Activated effector memory CD4-positive, alpha-beta T cell treated with Interleukin-2 at 50 U/mL for 16 hours (primary cell): Measurements from ENCODE around the gene ALX3.
A peak's percentile ranks its signal among the peaks of the same experiment; 100 is the strongest.

Experiments
- DNase-seq: peaks from one replicate; pipeline ENCODE4 v3.0.0-alpha.2; 2020

ALX3 gene

DNA sequence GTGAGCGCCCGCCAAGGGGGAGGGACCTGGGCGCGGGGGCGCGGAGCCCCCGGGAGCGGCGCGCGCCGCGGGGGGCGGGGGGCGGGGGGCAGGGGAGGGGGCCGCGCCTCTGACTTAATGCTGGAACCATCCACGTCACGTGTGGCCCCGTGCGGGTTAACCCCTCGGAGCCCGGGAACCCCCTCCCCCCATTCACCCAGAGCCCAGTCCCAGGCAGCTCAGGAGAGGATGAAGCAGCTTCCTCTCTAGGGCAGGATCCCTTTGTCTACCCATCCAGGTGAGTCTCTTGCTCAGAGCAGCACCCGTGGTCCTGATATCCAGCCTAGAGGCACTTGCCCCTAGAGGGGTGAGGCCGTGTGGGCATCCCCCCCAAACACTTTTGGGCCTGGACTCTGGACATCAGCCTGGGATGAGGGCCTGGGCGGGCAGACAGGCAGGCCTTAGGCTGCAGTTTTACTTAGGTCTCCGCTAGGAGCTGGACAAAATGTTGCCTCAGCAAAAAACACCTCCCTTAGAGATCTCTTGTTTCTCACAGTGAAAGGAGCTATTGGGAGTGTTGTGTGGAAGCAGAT is at the start of gene ALX3:
Gene ALX3 (minus strand): TSS at position 2 of the 572 bp plus-strand sequence. CDS start 60 bp downstream, outside the sequence.
- DNase-seq = no peak

DNA sequence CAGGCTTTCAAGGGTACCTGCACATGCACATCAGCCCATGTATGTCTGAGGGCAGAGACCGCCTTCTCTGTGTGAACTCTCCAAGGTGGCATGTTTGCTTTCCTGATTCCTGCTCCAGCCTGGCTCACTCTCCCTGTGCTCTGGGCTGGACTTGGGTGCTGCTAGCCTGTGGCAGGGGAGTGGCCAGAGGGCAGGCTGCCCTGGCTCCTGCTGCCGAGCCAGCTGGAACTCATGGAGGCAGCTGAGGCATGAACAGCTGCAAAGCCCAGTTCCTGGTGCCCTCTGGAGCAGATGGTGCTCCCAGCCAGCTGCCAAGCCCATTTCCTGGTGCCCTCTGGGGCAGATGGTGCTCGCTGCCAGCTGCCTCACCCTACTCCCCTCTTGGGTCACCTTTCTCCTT is 49.4 kb upstream of the ALX3 start:
- DNase-seq = no peak

DNA sequence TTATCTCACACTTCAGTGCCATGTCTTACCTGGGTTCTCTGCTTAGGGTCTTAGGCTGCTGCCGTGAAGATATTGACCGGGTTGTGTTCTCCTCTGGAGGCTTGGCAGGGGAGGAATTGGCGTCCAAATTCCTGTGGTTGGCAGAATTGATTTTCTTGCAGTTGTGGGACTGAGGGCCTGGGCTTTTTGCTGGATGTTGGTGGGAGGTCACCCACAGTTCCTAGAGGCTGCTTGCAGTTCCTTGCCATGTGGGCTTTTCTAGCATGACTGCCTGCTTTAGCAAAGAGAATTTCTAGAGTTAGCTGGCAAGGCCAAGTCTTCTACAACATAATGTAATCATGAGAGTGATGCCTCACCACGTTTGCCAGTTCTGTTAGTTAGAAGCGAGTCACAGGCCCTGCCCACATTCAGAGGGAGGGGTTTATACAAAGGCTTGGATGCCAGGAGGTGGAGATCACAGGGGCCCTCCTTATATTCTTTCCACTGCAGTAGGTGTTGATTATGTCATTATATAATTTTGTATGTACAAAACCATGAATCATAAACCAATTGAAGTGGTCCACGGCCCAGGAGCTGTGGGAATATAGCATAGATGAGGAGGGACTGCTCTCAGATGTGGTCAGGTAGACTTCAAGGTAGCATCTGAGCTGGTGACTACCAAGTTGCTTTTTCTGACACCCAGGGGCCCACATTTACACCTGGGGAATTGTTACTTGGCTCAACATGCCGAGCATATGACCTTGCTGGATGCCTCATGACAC is 48.3 kb upstream of the ALX3 start:
- DNase-seq = no peak

DNA sequence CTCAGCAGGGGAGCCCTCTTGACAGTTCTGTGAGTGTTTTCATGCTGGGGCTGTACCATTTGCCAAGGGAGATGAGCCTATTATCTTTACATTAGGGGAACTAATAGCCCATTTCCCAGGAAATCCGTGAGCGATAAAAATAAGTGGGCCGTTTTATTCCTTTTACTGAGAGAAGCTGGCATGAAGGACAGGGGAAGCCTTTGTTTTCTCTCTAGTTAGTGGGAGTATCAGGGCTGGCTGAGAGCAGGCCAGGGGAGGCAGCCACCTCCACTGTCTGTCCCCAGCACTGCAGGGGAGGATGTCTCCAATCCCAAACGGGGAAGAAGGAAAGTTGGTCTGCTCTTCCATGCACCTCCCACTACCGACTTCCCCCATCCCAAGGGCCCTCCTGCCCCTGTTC is 44.3 kb upstream of the ALX3 start:
- no peak for DNase-seq

DNA sequence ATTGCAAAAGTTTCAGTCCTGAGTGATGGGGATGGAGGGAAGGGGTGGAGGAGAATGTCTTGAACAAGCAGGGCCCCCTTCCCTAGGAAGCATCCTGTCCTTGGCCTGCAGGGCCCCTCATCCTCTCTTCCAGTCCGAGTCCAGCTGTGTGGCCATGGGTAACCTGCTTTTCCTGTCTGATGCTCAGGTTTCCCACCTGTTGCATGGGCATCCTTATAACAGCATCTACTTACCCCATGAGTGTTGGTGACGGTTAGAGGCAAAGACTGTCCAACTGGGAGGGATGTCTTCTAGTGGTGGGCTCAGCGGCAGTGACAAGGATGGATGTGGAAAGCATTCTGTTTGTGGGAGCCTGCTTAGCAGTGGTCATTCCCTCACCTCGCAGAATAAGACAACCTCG is 43.7 kb upstream of the ALX3 start:
- DNase-seq = no peak

DNA sequence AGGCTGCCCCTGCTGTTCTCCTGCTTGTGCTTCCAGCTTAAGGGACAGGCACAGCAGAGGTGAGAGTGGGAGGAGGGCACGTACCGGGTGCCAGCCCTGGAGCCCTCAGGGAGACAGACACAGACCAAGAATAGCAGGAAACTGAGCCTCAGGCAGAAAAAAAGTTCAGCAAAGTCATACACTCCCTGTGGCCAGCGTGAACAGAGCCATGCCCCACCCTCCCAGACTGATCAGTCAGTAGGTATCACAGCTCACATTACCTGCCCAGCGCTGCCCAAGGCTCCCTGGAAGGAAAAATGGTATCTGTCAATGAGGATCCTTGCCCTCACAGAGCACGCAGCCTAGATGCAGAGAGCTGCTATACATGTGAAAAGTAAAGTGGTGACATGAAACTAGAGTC is 43.1 kb upstream of the ALX3 start:
- no peak for DNase-seq

DNA sequence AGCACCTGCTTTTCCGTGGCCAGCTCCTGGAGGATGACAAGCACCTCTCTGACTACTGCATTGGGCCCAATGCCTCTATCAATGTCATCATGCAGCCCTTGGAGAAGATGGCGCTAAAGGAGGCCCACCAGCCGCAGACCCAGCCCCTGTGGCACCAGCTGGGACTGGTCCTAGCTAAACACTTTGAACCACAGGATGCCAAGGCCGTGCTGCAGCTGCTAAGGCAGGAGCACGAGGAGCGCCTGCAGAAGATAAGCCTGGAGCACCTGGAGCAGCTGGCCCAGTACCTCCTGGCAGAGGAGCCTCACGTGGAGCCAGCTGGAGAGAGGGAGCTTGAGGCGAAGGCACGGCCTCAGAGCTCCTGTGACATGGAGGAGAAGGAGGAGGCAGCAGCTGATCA is 42.2 kb upstream of the ALX3 start:
- no peak for DNase-seq

DNA sequence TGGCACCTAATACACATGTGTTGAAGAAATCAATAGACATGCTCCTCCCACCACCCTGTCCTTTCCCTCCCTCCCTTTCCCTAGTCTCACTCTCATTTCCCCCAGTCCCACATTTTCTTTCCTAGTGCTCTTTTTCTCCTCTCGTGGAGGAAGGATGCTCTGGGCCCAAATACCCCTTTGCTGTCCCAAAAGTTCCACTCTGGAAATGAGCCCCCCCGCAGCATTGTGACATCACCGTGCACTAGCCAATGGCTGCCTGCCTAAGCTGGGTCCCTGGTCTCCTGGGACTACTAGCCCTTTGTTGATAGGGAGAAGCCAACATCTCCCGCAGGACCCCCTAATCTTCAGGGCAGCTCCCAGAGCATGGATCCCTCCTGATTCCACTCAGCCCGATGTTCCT is 41.7 kb upstream of the ALX3 start, which contains the start of gene UBL4B:
Gene UBL4B (plus strand): TSS at position 301 of the 400 bp plus-strand sequence. CDS start 92 bp downstream, at position 393.
- DNase-seq = no peak

DNA sequence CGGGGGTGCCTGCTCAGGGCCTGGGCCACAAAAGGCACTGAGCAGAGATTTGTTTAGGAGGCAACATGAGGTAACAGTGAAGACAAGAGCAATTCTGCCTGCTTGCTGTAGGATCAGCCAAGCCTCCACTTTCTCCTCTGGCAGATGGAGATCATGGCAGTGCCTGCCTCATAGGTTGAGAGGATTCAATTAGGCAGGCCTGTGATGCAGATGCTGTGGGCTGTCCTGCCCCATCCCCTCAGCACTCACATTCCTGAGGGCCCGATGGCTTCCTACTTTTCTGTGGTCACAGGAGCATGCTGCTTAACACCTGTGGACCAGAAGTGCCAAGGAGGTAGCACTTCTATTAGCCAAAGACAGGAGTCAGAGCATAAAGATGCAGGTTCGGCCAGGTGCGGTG is 40.6 kb upstream of the ALX3 start:
- no peak for DNase-seq

DNA sequence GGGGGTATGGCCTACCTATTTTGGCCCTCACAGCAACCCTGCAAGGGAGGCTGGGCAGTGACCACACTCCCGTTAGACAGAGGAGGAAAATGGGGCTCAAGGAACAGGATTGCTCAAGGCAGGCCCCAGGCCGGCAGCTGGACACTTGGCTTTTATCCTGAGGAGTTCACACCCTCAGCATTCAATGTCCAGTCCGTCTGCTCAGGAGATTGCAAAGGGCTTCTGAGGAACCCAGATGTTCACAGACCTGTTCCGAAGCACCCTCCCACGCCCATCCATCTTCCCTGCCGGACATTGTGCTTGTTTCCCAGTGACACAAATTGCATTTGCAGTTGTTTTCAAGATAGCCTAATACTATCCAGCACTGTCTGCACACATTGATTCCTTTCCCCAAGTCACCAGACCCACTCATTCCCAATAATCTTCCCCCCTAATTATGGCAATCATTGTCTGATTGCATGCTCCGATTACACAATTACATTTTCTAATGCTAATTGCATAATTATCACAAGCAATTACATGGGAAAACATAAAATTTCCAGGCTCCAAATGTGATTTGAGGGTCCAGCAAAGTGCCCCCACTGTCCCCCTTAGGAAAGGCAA is 37.5 kb upstream of the ALX3 start:
- no peak for DNase-seq

DNA sequence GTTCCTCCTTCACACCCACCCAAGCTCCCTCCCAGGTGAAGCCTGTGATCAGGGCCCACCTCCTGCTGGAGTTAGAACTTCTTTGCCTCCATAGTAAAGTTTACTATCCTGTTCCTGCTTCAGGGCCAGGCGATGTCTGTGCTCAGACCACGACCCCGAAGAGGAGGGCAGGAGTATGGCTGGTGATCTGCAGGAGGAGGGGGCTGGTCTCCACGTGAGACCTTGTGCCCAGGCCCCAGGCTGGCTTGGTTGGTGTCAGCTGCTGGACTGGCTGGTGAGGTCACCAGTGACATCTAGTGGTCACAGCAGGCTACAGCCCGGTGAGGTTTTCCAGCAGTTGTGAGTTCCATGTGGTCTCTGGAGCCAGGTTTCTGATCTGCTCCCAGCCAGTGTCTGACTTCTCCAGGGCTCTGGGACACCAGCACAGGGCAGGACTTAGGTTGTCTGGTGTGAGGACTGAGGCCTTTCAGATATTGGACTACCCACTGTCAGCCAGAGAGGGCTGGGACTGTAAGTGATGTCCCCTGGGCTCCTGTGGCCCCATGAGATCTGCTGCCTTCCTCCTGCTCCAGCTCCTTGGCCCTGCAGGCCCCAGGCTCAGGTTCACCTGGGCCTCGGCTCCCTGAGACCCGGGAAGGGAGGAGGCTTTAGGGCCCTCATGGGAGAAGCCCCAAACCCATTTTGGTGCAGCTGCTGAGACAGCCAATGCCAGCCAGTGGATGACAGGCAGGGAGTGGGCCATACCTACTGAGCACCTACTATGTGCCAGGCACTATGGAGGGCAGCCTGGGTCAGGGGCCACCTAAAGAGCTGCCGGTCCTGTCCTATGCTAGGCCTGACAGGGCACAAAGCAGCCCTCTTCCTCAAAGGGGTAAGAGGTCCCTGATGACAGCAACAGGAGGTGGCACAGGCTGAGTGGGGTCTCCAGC is 35.8 kb upstream of the ALX3 start:
- peak; percentile 26 for DNase-seq

DNA sequence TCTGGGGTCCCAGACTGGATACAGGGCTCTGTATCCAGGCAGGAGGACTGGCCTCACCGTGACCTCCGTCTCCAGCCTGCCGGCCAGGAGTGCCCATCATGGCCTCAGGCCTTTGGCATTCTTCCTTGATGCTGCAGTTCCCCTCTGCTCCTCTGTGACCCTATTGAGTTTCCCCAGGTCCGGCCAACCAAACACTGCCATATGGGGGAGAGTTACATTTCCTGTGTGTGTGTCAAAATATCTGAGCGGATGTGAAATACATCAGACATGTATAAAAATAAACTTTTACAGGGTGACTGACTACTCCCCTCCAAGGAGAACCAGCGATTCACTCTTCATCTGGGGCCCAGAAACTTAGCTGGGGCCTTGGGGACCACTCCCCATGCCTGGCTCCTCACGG is 31.6 kb upstream of the ALX3 start:
- DNase-seq = no peak

DNA sequence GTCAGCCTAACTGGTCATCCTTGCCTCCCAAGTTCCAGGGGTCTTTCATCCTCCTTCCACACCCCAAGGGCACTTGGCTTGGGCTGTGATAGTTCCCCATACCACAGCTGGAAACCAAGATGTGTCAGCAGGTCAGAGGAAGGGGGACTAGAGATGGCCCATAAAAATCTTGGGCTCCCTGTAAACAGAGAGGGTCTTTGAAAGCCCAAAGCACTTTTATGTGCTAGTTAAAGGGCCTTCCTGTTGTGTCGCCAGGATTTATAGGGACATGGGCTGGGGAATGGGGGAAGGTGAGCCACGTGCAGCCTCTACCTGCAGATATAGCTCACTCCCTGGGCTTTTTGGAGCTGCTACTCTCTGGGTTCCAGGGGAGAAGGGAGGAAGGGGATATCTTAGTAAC is 29.9 kb upstream of the ALX3 start:
- no peak for DNase-seq

DNA sequence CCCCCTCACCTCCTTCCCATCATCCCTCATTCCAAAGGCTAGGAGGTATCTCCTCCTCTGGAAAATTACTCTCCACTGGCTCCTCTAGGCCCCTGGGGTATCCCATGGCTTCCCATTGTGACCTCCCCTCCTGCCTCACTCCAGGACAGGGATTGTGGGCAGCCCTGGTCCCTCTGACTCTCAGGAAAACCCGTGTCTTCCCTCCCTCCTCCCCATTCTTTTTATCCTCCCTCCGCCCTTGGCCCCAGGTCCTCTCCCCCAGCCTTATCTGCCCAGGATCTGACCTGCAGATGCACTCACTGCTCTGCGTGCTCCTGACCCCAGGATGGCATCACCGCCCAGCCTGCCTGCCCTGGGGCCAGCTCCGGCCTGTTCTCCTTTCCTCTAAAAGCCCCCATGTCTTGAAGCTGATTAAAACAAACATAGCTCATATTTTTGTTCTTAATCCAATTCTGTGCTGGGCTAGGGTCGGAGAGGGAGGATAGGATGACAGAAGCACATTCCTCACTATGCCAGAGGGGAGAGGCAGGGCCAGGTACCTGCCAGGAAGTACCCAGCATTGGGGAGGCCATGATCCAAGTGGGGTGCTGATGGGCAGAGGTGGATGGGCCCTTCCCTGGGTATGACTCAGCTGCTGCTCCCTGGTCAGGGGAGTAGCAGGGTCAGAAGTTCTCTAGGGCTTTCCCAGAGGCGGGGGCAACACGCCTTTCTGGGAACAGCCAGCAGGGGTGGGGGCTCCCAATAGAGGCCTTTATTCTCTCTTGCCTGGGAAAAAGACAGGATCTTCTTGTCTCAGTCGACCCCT is 28.0 kb upstream of the ALX3 start:
- DNase-seq = no peak

DNA sequence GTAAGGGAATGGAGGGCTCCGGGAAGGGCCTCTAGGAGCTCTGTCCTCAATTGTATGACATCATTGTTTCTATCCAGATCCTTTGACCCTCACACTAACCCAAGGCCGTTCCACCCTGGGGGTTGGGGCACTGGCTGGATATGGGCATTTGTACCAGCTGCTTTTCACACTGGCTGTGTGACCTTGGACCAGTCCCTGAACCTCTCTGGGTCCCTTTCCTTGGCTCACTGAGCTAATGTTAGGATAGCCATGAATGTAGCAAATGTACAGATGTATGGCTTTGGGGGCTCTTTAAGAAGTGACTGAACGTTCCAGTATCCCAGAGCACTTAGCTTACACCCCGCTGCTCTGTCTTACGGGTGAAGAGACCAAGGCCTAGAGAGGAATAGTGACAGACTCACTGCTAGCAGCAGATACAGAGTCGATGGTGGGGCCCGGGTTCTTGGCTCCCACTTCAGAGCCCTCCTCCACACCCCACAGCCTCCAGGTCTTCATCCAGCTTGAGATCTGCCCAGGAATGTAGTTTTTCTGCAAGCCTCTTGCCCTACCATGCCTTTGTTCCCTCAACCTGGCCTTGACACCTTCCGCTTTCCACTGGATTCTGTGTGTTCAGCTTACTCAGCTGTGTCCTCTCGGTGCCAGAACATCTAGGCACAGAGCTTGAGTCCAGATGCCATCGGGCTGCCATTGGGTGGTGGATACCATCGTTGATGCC is 27.2 kb upstream of the ALX3 start:
- DNase-seq = no peak

DNA sequence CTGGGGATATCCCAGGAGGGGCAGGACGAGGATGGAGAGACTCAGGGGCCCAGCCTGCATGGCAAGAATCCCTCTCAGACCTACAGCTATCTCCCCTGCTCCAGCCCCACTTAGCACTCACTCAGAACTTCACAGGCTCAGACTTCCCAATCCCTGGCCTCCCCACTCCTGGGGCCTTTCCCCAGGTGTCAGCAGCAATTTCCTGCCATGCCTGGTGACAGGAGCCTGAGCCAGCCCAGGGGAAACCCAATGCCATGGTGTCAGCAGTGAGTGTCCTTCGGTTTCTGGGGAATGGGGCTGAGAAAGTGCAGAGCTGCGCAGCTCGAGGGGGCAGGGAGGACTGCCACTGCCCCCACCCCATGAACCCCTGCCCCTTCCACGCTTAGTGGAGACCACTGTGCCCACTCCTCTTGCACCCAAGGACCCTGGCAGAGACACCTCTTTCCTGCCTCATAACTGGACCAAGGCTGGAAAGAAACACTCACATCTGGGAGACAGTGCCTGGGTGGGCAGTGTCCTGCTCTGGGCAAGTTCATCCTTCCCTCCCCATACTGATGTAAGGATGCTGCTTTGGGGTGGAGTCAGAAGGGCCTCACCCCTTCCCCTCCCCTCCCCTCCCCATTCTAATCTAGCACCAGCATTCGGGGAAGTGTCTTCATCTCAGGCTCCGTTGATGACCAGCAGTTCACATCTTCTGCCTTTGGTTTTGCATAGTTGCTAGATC is 24.6 kb upstream of the ALX3 start:
- DNase-seq = no peak

DNA sequence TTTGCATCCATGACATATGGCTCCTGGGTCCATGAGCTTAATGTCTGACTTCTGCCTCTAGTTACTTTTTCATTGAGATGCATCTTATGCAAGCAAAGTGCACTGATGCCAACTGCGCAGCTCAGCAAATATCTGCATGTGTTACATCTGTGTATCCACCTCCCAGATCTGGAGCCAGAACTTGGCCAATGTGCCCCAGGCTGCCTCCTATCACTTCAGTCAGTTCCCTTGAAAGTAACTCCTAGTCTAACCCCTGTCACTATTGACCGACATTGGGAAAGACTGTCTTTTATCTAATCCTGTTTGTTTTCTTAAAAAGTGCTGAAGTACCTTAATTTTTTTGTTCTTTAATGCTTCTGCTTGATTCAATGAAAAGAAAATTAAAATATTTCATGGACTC is 22.5 kb upstream of the ALX3 start:
- DNase-seq = no peak

DNA sequence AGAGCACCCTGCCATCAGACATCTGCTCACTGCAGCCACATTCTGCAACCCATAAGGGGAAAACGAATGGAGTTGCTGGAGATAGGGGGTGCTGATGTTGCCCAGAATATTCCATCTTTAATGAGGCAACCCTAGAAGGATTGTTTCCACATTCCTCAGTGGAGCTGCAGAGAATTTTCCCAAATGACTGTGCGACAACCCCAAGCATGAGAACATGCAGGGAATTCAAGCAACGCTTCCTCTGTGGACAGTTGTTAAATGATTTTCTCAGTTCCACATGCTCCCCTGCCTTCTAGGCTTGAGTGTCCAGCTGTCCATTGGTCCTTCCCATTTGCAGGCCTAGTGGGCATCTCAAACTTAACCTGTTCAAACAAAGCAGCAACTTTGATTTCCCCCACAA is 21.3 kb upstream of the ALX3 start:
- no peak for DNase-seq

DNA sequence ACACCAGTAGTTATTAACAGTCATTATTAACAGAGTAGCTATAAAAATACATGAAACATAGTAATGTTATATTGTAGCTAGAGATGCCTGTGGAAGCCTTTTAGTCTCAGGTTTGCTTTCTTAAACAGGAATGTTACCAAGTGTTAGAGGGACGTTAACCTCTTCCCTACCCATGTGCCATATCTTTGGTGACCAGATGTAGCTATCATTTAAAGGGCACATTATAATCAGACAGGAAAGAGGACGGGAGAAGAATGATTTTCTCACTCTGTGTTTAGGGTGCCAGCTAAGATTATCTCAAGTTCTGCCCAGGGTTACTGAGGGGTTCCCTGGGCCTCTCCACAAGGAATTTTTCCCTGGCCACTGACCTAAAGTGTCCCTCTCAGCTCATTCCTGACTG is 20.9 kb upstream of the ALX3 start:
- no peak for DNase-seq

DNA sequence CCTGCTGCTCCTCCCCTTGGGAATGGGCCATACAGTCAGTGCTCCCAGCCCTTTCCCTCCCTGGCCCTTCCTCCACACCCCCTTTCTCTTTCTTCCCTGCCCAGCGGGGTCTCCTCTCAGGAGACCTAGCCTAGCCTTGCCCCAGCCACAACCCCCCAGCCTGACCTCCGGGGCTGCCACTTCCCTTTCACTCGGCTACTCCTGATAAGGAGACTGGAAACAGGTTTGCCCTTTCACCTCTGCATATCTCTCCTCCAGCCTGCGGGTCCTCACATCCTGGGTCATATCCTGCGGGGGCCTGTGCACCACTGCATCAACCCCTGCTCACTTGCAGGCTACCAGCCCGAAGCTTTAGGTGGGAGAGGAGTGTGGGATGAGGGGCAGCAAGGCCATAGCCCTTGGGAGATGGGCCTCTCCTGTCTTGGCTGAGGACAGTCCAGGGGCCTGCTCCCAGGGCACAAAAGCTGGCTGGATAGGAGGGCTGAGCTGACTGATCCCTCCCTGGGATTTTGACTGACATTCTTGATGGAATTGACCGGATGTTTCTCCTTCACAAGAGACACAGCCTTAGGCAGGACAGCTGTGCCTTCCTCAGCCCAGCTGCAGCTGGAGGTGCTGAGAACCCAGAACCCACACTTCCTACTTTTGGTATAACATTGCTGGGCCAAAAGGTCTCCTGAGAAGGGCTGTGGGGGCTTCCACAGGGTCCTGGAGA is 19.2 kb upstream of the ALX3 start:
- DNase-seq = no peak
